Measurements from ENCODE around the gene ANKRD12.

Gene ANKRD12

GRCh38 chr18:9106800-9107584, 29.6 kb upstream of the ANKRD12 start:
- no peak for DNase-seq

- no peak for DNase-seq
These were observed 27.7 kb upstream of the ANKRD12 start for GRCh38 chr18:9108911-9109310.

- peak; percentile 31 for DNase-seq
These were observed 27.1 kb upstream of the ANKRD12 start for GRCh38 chr18:9109523-9109922.

- no peak for DNase-seq
These were observed 23.0 kb upstream of the ANKRD12 start for GRCh38 chr18:9113468-9114149.

GRCh38 chr18:9115984-9116383, 20.6 kb upstream of the ANKRD12 start:
- DNase-seq = no peak

GRCh38 chr18:9117980-9118841, 18.4 kb upstream of the ANKRD12 start:
- DNase-seq = no peak

- DNase-seq = no peak
These were observed 15.8 kb upstream of the ANKRD12 start for GRCh38 chr18:9120796-9121195.

GRCh38 chr18:9123520-9123919, 13.1 kb upstream of the ANKRD12 start:
- DNase-seq = no peak

- DNase-seq = no peak
These were observed 11.8 kb upstream of the ANKRD12 start for GRCh38 chr18:9124824-9125223.

GRCh38 chr18:9126337-9126736, 10.2 kb upstream of the ANKRD12 start:
- no peak for DNase-seq

- no peak for DNase-seq
These were observed 6.4 kb upstream of the ANKRD12 start for GRCh38 chr18:9130195-9130594.

GRCh38 chr18:9130806-9131205, 5.8 kb upstream of the ANKRD12 start:
- DNase-seq = no peak

- DNase-seq = no peak
These were observed 4.0 kb upstream of the ANKRD12 start for GRCh38 chr18:9132628-9133027.

- DNase-seq = no peak
These were observed 3.4 kb upstream of the ANKRD12 start for GRCh38 chr18:9133225-9133624.

GRCh38 chr18:9135081-9135911, 1.3 kb upstream of the ANKRD12 start:
- DNase-seq = no peak

- DNase-seq = no peak
These were observed 668 bp upstream of the ANKRD12 start for GRCh38 chr18:9135912-9136314.

GRCh38 chr18:9137168-9138066, 836 bp downstream of the ANKRD12 start:
- DNase-seq = peak; percentile 82

GRCh38 chr18:9139400-9140039, 2.9 kb downstream of the ANKRD12 start:
- no peak for DNase-seq

- DNase-seq = no peak
These were observed 3.8 kb downstream of the ANKRD12 start for GRCh38 chr18:9140381-9140780.

- DNase-seq = no peak
These were observed 4.4 kb downstream of the ANKRD12 start for GRCh38 chr18:9140984-9141383.

- DNase-seq = no peak
These were observed 9.6 kb downstream of the ANKRD12 start for GRCh38 chr18:9146224-9146623.

Measured in amniotic stem cell (primary cell).